HG02763 (cell line): ENCODE results near the gene ACTR8.

Experiments
- ATAC-seq: cut with Tn5 transposase; IDR thresholded peaks from one replicate; pipeline ENCODE4 v1.9.1; 2021; ENCODE audit warnings: mild to moderate bottlenecking, moderate library complexity; ENCODE audit not compliant: unreplicated experiment

ACTR8 gene

GRCh38 chr3:53836084-53836872 lies 45.7 kb downstream of the ACTR8 start:
- ATAC-seq: no peak

DNA sequence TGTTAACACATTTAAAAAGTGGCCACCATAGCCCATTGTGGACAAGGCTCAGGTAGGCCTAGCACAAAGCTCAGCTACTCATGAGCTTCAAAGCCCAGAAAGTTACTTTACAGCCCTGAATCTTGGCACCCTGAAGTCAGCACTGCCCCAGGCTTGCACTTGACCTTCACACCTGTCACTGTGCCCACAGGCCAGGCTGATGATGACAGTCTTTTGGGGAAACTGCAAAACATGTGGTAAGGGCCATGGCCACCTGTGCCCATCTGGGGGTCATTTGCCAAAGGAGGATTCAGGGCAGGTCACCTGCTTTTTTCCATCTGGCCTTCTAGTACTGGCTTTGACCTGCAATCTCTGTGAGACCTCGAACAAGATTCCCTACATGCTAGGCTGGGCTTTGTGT lies 46.7 kb downstream of the ACTR8 start:
- no peak for ATAC-seq

- ATAC-seq: no peak
Measured at GRCh38 chr3:53834429-53835095, 47.4 kb downstream of the ACTR8 start.

DNA sequence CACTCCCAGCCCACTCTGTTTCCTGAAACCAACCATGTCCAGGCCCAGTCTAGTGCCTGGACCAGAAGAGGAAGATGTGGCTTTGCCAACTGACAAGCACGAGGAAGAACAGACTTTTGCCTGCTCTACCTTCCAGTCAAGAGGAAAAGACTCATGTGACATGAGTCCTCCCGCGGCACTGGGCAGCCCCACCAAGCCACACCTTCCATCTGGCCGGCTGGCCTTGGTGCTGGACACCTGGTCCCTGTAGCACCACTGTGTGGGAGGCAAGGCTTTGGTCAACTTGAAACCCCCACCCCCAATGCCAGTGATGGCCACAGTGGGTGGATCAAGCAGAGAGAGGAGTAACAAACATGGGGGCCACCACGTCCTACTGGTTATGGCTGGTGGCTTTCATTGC lies 48.3 kb downstream of the ACTR8 start:
- no peak for ATAC-seq

DNA sequence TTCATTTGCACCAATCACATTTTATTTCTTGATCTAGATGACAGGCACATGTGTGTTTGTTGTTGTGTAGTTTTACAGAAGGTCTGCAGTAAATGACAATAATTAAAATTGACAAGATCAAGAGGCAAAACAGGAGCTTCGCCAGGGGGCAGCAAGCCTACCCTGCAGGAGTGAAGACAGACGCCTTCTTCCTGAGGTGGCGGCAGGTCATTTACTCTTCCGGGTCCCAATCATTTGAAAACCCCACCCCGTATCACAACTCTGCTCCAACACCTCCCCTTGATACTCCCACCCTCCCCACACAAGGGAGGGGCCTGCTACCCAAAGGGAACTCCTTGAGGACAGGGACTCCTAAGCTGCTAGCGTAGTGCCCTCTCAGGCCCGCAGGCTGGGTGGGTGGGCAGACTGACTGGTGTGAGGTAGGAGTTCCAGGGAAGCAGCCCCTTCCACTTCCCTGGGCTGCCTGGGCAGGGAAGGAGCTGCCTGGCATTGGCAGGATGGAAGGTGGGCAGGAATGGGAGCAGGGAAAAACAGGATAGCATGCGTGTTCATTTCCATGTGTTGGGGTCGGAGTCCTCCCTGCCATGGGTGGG lies 48.8 kb downstream of the ACTR8 start:
- no peak for ATAC-seq

DNA sequence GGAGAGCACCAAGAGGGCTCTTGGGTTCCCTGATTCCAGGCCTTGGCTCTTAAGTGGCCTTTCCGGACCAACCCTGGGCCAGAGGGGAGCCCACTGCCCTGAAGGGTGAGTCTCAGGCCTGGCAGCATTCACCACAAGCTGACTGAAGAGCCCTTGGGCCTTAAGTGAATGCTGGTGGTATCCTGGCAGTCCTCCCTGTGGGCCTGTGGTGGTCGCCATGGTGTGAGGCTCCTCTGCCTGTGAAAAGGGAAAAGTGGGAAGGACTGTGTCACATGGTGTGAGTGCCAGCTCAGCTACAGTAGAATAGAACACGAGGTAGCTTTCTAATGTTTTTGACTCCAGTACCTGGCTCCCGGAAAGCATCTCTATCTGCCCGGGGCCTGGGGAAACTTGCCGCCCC lies 51.0 kb downstream of the ACTR8 start:
- no peak for ATAC-seq

DNA sequence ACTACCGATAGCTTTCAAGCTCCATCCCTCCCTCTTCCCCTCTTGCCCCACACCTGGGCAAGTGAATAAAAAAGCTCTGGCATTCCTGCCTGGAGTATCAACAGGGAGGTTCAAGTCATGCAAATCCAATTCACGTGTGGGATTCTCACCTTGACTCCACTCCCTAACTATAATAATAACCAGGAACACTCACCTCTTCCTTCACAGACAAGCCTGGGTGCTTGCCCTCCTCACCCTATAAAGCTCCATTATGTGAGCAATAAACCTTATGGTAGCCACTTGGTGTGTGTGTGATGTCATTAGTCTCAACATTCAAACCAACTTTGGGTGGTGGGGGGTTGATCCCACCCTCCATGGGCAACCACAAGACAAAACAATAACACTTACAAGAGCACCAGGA lies 52.3 kb downstream of the ACTR8 start:
- ATAC-seq: no peak

- ATAC-seq: no peak
Measured at GRCh38 chr3:53828581-53828980, 53.4 kb downstream of the ACTR8 start.

- no peak for ATAC-seq
Measured at GRCh38 chr3:53826048-53826447, 55.9 kb downstream of the ACTR8 start.

DNA sequence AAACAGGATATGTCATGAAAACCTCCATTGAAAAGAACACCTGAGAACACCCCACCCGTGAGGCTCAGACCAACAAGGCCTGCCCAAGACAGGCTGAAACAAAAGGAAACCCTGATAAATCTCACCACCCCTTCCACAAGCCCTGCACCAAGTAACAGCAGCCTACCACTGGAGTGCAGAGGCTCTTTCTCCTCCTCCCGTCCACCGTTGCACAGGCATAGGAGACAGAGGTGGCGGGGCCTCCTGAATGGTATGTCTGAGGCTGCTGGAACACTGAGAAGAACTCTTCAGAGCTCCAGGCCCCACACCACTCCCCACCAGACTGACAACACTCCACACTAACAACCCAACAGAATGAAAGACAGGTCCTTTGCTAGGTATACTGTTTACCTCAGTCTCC lies 57.2 kb downstream of the ACTR8 start:
- no peak for ATAC-seq

- ATAC-seq: no peak
Measured at GRCh38 chr3:53823956-53824657, 57.8 kb downstream of the ACTR8 start.

- no peak for ATAC-seq
Measured at GRCh38 chr3:53823026-53823955, 58.7 kb downstream of the ACTR8 start.

DNA sequence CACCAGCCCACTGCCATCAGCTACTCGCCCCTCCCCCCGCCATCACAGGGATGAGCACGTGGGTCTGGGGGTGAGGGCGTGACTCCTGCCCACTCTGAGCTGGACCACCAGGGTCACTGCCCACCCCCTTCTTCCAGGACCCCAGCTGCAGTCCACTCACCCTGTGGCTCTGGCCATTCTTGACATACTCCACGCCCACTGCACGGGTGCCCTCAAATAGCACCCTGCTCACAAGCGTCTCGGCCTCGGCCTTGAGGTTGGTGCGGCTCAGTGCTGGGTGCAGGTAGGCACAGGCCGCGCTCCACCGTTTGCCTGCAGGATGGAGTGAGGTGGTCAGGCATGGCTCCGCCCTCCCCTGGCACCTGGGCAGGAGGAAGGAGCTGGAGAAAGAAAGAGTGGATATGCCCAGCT lies 59.6 kb downstream of the ACTR8 start:
- no peak for ATAC-seq

GRCh38 chr3:53821631-53822121 lies 60.3 kb downstream of the ACTR8 start:
- no peak for ATAC-seq

DNA sequence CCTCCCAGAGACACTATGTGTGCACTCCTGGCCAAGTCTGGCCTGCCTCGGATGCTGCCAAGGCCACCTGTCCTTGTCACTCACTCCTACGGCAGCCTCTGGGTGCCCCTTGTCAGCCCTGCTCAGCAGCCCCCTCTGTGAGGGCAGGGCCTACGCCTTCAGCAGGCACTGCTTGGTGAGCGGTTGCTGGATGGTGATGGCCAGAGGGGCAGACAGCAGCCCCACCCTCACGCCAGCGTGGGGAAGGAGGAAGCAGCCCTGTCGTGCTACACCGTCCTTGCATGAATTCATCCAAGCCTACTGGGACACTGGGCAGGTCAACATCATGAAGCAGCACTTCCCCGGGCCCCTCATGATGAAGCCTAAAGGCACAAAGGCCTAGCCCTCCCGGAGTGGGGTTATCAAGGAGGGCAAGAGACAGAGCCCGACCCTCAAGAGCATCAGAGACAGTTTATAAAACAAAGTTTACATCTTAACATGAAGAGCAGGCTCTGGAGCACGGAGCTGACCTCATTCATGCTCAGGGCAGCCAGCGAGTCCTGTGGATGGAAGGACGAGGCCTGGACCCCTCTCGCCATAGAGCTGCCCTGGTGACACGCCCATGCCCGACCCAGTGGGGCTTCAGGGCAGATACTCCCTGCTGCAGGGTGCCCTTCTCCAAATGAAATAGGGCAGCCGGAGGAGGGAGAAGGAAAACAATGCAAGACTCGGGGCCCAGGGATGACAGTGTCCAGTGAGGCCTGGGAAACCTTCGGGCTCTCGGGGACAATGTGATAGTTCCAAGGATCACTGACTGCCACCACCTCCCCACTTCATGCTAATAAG lies 61.0 kb downstream of the ACTR8 start:
- no peak for ATAC-seq

DNA sequence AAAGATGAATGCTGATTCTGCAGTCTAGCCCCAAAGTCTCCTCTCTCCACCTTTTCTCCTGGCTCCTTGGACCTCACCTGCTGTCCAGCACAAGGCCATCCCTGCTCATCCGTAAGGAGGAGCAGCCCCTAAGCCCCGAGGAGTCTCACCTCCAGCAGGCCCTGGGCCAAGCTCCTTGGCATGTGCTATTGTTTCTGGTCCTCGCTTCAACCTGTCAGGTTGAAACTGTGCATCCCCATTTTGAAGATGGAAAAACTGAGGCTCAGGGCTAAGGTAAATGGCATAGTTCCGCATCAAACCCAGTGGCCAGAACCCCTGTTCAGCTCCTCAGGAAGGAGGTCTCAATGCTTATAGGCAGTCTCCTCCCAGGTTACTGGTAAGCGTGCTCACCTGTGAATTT lies 61.9 kb downstream of the ACTR8 start:
- no peak for ATAC-seq

DNA sequence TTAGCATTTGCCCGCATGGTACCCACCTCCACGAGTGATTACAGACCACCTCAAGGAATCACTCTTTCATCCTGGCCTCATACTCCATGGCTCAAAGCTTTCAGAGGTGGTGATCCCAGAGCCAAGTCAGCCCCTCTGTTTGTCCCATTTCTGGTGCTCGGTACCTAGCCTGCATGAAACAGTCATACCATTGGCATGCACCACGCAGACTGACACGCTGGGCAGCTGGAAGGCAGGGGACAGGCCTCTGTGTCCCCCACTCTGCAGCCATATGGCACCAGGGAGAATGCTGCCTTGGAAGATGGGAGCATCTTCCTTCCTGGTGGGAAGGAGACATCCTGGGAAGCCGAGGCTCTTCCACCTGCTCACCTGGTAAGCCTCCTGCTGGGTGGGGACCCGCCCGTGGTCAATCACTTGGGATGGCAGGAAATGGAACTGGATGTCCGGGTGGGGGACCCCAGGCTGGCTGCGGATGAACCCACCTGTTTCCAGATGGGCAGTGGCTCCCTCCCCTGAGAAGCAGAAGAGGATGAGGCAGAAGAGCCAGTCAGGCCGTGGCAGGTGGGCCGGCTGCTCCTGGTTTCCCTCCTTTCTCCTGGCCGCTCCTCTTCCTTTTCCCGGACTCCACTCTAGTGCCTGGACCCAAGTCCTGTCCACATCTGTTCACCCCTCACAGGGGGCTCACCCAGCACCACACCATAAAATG lies 62.6 kb downstream of the ACTR8 start:
- no peak for ATAC-seq

DNA sequence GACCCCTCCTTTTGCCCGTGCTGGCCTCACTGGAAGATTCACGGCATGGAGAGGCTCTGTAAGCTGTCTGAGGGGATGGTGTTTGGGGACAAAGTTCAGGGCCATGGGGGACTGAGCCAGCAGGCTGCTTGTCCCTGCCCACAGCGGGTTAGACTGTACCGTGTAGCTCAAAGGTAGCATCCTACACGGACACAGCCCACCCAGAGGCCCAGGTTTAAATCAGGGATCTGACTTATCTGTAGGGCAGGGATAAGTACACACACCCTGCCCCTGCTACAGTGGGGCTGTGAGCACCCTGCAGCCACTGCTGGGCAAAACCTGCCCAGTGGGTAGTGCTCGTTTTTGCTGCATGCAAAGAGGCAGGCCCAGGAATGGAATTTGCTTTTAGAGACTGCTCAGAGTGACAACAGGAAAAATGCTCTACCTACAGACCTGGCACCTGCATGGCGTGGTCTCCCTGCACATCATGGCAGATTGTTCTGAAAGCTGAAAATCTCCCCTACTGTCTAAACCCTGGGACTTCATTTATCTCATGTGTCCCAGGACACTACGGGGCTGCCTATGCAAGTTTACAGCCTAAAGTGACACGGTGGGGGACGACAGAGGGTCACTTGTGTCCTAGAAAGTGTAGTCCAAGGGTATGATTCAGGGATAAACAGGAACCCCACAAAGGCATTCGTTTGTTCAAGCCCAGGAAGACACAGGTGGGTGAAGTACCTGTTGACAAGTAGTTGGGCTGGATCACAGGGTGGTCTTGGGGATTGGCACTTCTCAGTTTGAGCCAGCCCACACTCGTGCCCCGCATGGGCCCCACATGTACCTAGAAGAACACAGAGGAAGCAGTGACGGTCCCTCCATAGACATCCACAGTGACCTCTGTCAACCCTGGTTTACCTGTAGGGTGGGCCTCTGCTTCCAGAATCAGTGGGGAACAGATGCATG lies 63.5 kb downstream of the ACTR8 start:
- no peak for ATAC-seq
